Neural cell (in vitro differentiated cells): ENCODE results near the gene GFER. TPM values are rescaled to one million over a fixed set of nuclear protein-coding genes. Genes with fewer than 3 reads are reported as not detected.

ENCODE experiments used
- H2AFZ ChIP-seq: fragments of 200-600, 300-800 bp; sonication (generic), shearing (Covaris generic); 2 replicates; pipeline ENCODE4 v1.6.0; 2014; ENCODE audit warnings: low read depth, mild to moderate bottlenecking, antibody characterized with exemption, low read length, moderate library complexity
- H3F3A ChIP-seq: fragments of 200-600 bp; shearing (Covaris generic); 2 replicates; pipeline ENCODE4 v1.6.1; 2016; ENCODE audit warnings: mild to moderate bottlenecking, moderate library complexity, mixed read lengths, antibody characterized with exemption, low read length; ENCODE audit not compliant: insufficient read depth, poor library complexity, severe bottlenecking
- H3K27ac ChIP-seq: fragments of 200-600, 300-800 bp; sonication (generic), shearing (Covaris generic); 2 replicates; pipeline ENCODE4 v1.5.1; 2014; ENCODE audit warnings: mild to moderate bottlenecking, low read length, moderate library complexity
- H3K27me3 ChIP-seq: fragments of 300-800, 200-600 bp; sonication (generic), shearing (Covaris generic); 2 replicates; pipeline ENCODE4 v1.6.0; 2014; ENCODE audit warnings: mild to moderate bottlenecking, low read depth, low read length, moderate library complexity; ENCODE audit not compliant: insufficient read depth
- H3K36me3 ChIP-seq: fragments of 300-800, 200-600 bp; sonication (generic), shearing (Covaris generic); 2 replicates; pipeline ENCODE4 v1.5.1; 2014; ENCODE audit warnings: mild to moderate bottlenecking, antibody characterized with exemption, low read length, moderate library complexity; ENCODE audit not compliant: insufficient read depth
- H3K4me2 ChIP-seq: fragments of 300-800, 200-600 bp; sonication (generic), shearing (Covaris generic); 2 replicates; pipeline ENCODE4 v1.6.0; 2014; ENCODE audit warnings: mild to moderate bottlenecking, low read length
- H3K4me3 ChIP-seq: fragments of 300-800, 200-600 bp; sonication (generic), shearing (Covaris generic); 2 replicates; pipeline ENCODE4 v1.5.1; 2014; ENCODE audit warnings: mild to moderate bottlenecking, low read length, moderate library complexity
- H3K79me2 ChIP-seq: fragments of 200-600 bp; shearing (Covaris generic); replicated peaks from 2 replicates; pipeline ENCODE4 v1.6.0; 2014; ENCODE audit warnings: mild to moderate bottlenecking, low read length, moderate library complexity; ENCODE audit not compliant: insufficient read depth
- H3K9ac ChIP-seq: fragments of 300-800, 200-600 bp; sonication (generic), shearing (Covaris generic); 2 replicates; pipeline ENCODE4 v1.6.1; 2016; ENCODE audit warnings: mild to moderate bottlenecking, low read length, mixed read lengths
- H3K9me2 ChIP-seq: fragments of 200-600 bp; shearing (Covaris generic); 2 replicates; pipeline ENCODE4 v1.6.1; 2016; ENCODE audit warnings: mild to moderate bottlenecking, low read length, mixed read lengths; ENCODE audit not compliant: insufficient read depth
- H3K9me3 ChIP-seq: fragments of 200-600, 300-800 bp; sonication (generic), shearing (Covaris generic); 2 replicates; pipeline ENCODE4 v1.6.1; 2016; ENCODE audit warnings: mild to moderate bottlenecking, mixed run types, low read length, moderate library complexity, mixed read lengths
- H4K20me1 ChIP-seq: fragments of 200-600 bp; shearing (Covaris generic); 2 replicates; pipeline ENCODE4 v1.6.1; 2016; ENCODE audit warnings: mild to moderate bottlenecking, mixed run types; ENCODE audit not compliant: insufficient read depth
- EP300 ChIP-seq: fragments of 450-650 bp; conservative IDR thresholded peaks from 2 replicates; pipeline ENCODE4 v1.6.1; 2014; ENCODE audit warnings: antibody characterized with exemption, mild to moderate bottlenecking, moderate library complexity; ENCODE audit not compliant: poor library complexity, severe bottlenecking
- EZH2 ChIP-seq: fragments of 200-600, 300-800 bp; shearing (Covaris generic), sonication (generic); IDR thresholded peaks from 2 replicates; pipeline ENCODE4 v1.6.1; 2014; ENCODE audit warnings: antibody characterized with exemption, low read length, borderline replicate concordance, mild to moderate bottlenecking; ENCODE audit not compliant: insufficient read depth, poor library complexity, severe bottlenecking
- MXI1 ChIP-seq: fragments of 450-650 bp; conservative IDR thresholded peaks from 2 replicates; pipeline ENCODE4 v1.6.1; 2014; ENCODE audit warnings: antibody characterized with exemption, mild to moderate bottlenecking; ENCODE audit not compliant: poor library complexity, severe bottlenecking
- POLR2AphosphoS5 ChIP-seq: IDR thresholded peaks from 2 replicates; pipeline ENCODE4 v1.6.1; 2012
- RAD21 ChIP-seq: fragments of 450-650 bp; conservative IDR thresholded peaks from 2 replicates; pipeline ENCODE4 v1.6.1; 2014; ENCODE audit warnings: antibody characterized with exemption, mild to moderate bottlenecking, moderate library complexity
- REST ChIP-seq: IDR thresholded peaks from 2 replicates; pipeline ENCODE4 v1.6.1; 2012; ENCODE audit warnings: borderline replicate concordance
- SMC3 ChIP-seq: fragments of 450-650 bp; conservative IDR thresholded peaks from 2 replicates; pipeline ENCODE4 v1.6.1; 2014; ENCODE audit warnings: antibody characterized with exemption, mild to moderate bottlenecking, moderate library complexity; ENCODE audit not compliant: poor library complexity
- polyA plus RNA-seq: library from polyadenylated mRNA; depleted of rRNA; stranded (reverse); fragments of >200 nt; gene quantifications from 2 replicates; pipeline ENCODE4 v1.2.3, GENCODE V29; 2014
- TF ChIP-seq, protein P1 (sequence below): fragments of 450-650 bp; IDR thresholded peaks from 2 replicates; pipeline ENCODE4 v1.5.1; 2014; ENCODE audit warnings: antibody characterized with exemption, mild to moderate bottlenecking, moderate library complexity; ENCODE audit not compliant: poor library complexity, severe bottlenecking

Gene GFER
- polyA plus RNA-seq, 1 donor from 2014 or later = 37.8 TPM

GRCh38 chr16:2001456-2002355 is 17.7 kb downstream of the GFER start:
- H4K20me1 ChIP-seq = no peaks in the 10 kb centered on the region
- TF ChIP-seq, protein P1, sequence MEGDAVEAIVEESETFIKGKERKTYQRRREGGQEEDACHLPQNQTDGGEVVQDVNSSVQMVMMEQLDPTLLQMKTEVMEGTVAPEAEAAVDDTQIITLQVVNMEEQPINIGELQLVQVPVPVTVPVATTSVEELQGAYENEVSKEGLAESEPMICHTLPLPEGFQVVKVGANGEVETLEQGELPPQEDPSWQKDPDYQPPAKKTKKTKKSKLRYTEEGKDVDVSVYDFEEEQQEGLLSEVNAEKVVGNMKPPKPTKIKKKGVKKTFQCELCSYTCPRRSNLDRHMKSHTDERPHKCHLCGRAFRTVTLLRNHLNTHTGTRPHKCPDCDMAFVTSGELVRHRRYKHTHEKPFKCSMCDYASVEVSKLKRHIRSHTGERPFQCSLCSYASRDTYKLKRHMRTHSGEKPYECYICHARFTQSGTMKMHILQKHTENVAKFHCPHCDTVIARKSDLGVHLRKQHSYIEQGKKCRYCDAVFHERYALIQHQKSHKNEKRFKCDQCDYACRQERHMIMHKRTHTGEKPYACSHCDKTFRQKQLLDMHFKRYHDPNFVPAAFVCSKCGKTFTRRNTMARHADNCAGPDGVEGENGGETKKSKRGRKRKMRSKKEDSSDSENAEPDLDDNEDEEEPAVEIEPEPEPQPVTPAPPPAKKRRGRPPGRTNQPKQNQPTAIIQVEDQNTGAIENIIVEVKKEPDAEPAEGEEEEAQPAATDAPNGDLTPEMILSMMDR = no peak
- TF ChIP-seq EZH2 (no peak), EP300 (no peak), MXI1 (no peak), RAD21 (no peak), REST (no peak), POLR2AphosphoS5 (no peak)

DNA sequence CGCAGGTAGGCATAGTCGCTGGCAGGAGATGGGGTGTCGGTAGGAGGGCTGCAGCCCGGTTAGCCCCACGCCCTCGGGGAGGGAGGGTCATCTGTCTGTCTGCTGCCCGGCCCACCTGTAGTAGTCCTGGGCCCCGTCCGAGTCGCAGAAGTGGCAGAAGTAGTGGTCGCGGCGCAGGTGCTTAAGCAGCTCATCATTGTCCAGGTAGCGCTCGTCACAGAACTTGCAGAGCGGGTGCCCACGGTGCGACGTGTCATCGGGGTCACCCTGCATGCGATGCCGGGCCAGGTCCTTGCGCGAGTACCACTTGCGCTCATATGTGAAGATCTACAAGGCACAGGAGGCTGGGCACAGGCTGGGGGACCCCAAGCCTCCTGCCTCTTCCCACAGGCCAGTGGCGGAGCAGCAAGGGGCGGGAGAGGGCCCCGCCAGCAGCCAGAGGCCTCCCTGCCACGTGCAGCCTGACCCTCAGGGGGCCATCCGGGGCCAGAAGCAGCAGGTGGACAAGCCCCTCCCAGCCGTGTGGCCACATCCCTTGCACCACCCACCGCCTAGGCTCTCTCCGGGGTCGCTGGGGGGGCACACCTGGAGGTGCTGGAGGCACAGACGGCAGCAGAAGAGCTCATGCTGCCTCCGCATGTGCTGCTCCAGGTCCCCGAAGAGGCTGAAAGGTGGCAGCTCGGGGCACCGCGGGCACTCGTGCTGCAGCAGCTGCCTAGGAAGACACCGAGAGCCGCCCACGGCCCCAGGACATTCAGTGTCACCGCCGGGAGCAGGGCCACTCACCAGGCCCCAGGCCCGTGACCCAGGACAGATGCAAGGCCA is 18.6 kb downstream of the GFER start:
- H3K9ac ChIP-seq = no peak overlapping the region
- H3K27ac ChIP-seq = no peak overlapping the region
- H3K9me2 ChIP-seq = no peaks in the 10 kb centered on the region
- no peak overlapping the region for H2AFZ ChIP-seq
- no peak overlapping the region for H3K4me3 ChIP-seq
- TF ChIP-seq RAD21 (no peak), REST (no peak), SMC3 (no peak), MXI1 (no peak)
- TF ChIP-seq, protein P1 = no peak
- no peak overlapping the region for H3K4me2 ChIP-seq
- no peaks in the 10 kb centered on the region for H3K36me3 ChIP-seq
- no peaks in the 10 kb centered on the region for H4K20me1 ChIP-seq
- H3K9me3 ChIP-seq = no peaks in the 10 kb centered on the region
- peaks cover 23% of the 10 kb centered on the region for H3K79me2 ChIP-seq
- no peaks in the 10 kb centered on the region for H3K27me3 ChIP-seq
- no peaks in the 10 kb centered on the region for H3F3A ChIP-seq

More at GRCh38 chr16:2001456-2002355, 17.7 kb downstream of the GFER start:
- no peak overlapping the region for H2AFZ ChIP-seq
- H3K9me3 ChIP-seq = no peaks in the 10 kb centered on the region
- H3K79me2 ChIP-seq = peaks cover 13% of the 10 kb centered on the region
- no peak overlapping the region for H3K9ac ChIP-seq
- H3K36me3 ChIP-seq = no peaks in the 10 kb centered on the region
- no peaks in the 10 kb centered on the region for H3K9me2 ChIP-seq
- no peak overlapping the region for H3K4me2 ChIP-seq
- H3K4me3 ChIP-seq = no peak overlapping the region
- no peaks in the 10 kb centered on the region for H3K27me3 ChIP-seq
- H3K27ac ChIP-seq = no peak overlapping the region
- H3F3A ChIP-seq = no peaks in the 10 kb centered on the region
